HTR-8/SVneo (cell line): Measurements from ENCODE around the gene ELF3.
"Not testable (repeated sequence)": the region's sequence is repeated elsewhere in the genome, so short reads cannot be mapped to it uniquely, and the experiment has no call there.

Source experiments
- DNase-seq: peaks from one replicate; pipeline ENCODE4 v3.0.0; 2011; ENCODE audit warnings: low spot score, mixed read lengths; ENCODE audit not compliant: insufficient read length
- FAIRE-seq: peaks from 2 replicates; lab custom pipeline; 2011; peaks lifted over from hg19 to GRCh38; lab: Jason Lieb, UNC

The ELF3 gene

DNA sequence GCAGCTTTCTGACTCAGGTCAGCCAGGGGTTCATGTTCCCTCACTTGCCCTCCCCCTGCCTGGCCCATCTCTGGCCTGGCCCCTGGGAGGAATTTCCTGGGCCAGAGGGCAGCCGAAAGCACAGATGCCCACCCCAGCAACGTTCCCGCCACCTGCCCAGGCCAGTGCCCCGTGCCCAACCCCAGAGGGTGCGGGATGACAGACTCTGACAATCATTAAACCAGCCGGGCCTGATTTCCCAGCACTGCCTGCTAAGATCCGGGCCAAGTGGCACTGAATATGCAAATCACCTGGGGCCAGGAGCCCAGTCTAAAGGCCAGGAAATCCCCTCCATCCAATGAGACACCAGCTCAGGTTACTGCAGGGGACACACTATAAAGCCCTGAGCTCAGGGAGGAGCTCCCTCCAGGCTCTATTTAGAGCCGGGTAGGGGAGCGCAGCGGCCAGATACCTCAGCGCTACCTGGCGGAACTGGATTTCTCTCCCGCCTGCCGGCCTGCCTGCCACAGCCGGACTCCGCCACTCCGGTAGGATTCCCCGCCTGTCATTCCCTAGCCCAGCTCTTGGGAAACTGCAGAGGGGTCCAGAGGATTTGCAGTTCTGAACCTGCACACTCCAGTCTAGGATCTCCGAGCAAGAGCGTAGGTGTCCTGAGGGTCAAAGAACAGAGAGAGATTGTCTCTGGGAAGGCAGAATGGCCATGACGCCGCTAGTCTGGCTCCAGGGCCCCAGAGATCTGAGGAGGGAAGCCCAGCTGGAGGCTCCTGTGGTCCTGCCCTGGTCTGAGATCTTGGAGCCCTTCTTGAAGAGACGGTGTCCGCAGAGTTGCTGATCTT lies at the start of gene ELF3:
Gene ELF3 (plus strand): TSS at position 408 of the 836 bp plus-strand sequence. CDS start 550 bp downstream, outside the sequence.
- DNase-seq: peak; percentile 68

DNA sequence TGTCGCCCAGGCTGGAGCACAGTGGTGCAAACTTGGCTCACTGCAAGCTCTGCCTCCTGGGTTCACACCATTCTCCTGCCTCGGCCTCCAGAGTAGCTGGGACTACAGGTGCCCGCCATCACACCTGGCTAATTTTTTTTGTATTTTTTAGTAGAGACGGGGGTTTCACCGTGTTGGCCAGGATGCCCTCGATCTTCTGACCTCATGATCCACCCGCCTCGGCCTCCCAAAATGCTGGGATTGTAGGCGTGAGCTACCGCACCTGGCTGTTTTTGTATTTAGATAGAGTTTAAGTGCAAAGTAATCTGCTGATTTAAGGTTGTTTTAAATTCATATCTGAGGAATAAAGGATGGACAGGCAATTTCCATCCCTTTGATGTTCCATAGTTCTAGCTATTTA lies 48.0 kb upstream of the ELF3 start:
- DNase-seq, FAIRE-seq: not testable (repeated sequence)

More for the DNA sequence above, at the start of gene ELF3:
- peak; percentile 26 for FAIRE-seq

DNA sequence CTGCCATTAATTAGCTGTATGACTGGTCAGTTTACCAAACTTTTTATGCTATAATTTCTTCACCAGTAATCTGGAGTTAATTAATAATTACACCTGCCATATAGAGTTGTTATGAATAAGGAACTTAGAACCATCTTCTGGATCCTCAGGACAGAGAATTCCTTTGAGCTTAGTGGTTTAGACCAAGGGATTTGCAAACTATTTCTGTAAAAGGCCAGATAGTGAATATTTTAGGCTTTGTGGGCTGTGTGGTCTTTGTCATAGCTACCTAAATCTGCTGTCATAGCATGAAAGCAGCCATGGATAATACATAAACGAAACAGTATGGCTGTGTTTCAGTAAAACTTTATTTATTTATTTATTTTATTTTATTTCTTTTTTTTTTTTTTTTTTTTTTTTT lies 46.1 kb upstream of the ELF3 start:
- no peak for DNase-seq
- FAIRE-seq: no peak

DNA sequence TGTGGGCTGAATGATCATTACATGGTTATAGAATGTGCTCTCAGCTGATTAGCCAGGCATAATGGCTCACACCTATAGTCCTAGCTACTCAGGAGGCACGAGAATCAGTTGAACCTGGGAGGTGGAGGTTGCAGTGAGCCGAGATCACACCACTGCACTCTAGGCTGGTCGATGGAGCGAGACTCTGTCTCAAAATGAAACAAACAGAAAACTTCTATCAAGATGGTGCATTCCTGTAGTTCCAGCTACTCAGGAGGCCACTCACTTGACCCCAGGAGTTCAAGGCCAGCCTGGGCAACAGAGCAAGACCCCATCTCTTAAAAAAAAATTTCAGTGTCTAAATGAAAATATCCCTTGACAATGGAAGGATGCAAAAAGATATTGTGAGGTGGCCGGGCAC lies 44.2 kb upstream of the ELF3 start:
- FAIRE-seq: no peak
- no peak for DNase-seq

DNA sequence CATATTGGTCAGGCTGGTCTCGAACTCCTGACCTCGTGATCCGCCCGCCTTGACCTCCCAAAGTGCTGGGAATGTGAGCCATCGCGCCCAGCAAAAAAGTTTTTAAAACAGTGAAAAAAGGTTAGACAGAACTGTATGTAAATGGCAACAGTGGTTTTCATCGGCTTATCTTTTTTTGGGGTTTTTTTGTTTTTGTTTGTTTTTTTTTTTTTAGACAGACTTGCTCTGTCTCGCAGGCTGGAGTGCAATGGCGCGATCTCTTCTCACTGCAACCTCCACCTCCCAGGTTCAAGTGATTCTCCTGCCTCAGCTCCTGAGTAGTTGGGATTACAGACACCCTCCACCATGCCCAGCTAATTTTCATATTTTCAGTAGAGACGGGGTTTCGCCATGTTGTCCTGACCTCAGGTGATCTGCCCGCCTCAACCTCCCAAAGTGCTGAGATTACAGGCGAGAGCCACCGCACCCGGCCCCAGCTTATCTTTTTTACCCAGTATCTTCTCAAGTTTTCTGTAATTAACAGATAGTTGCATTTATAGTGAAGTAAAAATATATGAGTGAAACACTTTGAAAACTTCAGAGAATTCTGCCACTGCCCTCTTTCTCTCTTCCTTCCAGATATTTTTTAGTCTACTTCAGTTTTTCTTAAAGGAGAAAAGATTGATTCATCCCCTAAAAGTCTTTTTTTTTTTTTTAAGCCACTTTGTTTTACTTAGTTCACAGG lies 42.0 kb upstream of the ELF3 start:
- FAIRE-seq (no peak), DNase-seq (no peak)

DNA sequence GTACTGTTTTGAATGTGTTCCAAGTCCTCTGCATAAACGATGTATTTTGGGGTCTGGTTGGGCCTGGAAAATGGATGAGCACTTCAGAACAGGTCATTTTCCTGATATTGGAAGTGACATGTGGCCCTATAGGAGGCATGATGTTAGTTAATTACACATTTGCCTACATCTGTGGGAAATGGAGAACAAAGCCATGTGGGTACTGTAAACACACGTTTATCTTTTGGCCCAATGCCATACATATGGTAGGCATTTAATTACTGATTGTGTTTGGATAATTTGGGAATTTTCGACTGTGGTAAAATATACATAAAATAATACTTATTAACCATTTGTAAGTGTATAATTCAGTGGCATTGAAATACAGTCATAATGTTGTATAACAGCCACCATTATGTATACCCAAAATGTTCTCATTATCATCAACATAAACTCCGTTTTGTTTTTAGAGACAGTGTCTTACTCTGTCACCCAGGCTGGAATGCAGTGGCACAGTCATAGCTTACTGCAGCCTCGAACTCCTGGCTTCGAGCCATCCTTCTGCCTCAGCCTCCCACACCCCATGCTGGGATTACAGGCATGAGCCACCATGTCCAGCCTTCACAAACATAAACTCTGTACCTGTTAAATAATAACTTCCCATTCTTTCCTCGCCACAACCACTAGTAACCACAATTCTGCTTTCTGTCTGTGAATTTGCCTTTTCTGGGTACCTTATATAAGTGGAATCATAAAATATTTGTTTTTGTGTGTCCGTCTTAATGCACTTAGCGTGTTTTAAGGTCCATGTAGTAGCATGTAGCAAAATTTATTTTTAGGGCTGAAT lies 39.8 kb upstream of the ELF3 start:
- FAIRE-seq (no peak), DNase-seq (no peak)

DNA sequence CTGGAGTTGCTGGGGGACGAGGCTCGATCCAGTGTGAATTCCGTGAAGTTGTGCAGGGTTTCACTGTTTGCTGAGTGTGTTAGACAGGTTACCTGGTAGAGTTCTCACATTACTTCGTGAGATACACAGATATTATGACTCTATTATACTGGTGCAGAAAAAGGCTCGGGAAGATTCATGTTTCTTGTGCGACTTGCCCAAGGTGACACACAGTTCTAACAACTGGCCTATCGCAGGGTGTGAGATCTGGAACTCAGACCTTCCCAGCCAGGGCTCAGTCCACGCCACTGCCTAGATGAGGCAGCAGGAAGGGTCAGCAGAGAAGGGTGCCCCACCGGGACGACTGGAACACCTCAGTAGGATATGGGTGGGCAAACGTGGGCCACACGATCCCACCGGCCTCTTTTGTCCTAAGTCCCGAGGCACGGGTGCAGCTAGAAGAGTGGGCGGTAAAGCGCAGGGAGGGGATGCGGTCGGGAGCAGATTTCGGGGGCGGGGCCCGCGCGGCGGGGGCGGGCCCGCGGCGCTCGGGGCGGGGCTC lies 28.2 kb upstream of the ELF3 start:
- FAIRE-seq (peak; percentile 46), DNase-seq (peak; percentile 83)

DNA sequence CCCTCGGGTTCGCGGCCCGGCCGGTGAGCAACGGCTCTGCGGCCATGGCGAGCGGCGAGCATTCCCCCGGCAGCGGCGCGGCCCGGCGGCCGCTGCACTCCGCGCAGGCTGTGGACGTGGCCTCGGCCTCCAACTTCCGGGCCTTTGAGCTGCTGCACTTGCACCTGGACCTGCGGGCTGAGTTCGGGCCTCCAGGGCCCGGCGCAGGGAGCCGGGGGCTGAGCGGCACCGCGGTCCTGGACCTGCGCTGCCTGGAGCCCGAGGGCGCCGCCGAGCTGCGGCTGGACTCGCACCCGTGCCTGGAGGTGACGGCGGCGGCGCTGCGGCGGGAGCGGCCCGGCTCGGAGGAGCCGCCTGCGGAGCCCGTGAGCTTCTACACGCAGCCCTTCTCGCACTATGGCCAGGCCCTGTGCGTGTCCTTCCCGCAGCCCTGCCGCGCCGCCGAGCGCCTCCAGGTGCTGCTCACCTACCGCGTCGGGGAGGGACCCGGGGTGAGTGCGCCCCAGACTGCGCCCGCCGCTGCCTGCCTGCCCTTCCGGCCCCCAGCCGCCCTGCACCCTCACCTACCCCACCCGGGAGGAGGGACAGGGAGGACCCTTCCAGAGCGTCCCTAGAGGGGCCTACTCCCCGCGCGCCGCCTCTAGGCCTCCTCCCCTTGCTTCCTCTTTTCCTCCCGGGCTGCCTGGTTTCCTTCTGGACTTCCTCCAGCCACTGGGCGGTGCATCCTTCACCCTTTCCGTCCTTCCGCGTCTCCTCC lies 27.6 kb upstream of the ELF3 start, which contains the start of gene RNPEP:
Gene RNPEP (plus strand): TSS at position 26 of the 757 bp plus-strand sequence. CDS start 19 bp downstream, at position 45.
- DNase-seq: peak; percentile 80
- FAIRE-seq: peak; percentile 86

DNA sequence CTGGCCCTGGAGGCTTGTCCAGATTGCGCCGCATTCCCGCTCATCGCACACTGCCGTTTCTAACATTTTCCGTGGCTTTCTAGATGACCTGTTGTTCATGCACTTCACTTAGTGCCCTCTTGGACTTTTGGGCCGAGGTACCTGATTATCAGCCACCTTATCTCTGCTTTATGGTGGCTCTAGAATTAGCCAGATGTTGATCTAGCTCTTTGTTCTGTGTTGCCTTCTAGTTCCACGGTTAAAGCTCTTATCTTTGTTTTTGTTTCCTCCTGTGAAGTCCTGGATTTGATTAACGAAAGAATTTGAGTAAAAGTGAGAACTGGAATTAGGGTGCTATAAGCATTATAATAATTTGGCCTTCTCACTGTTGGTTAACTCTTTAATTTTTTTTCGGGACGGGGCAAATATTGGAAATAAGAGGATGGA lies 27.0 kb upstream of the ELF3 start:
- FAIRE-seq: no peak
- DNase-seq: no peak

DNA sequence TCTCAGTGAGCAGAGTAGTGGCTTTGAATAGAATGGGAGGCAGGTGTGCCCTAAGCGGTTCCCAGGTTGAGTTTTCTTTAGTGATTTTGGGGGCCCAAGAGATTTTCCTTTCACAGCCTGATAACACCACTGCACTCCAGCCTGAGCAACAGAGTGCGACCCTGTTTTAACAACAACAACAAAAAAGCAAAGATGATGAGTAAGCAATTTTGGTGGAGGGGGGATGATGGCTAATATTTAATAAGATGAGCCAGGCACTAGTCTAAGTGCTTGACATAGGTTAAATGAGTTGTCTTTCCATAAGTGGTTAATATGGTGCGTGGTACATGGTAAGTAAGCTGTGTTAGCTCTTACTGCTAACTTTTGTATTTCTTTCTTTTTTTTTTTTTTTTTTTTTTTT lies 25.9 kb upstream of the ELF3 start:
- FAIRE-seq (no peak), DNase-seq (no peak)

DNA sequence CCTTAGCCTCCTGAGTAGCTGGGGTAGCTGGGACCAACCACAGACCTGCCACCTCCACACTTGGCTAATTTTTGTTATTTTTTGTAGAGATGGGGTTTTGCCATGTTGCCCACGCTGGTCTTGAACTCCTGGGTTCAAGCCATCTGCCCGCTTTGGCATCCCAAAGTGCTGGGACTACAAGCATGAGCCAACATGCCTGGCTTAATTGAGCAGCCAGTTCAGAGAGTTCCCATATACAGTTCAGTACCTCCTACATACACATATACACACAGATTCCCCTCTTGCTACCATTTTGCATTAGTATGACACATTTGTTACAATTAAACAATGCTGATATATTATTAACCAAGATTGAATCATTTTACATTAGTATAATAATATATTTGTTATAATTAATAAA lies 25.0 kb upstream of the ELF3 start:
- DNase-seq (no peak), FAIRE-seq (no peak)

DNA sequence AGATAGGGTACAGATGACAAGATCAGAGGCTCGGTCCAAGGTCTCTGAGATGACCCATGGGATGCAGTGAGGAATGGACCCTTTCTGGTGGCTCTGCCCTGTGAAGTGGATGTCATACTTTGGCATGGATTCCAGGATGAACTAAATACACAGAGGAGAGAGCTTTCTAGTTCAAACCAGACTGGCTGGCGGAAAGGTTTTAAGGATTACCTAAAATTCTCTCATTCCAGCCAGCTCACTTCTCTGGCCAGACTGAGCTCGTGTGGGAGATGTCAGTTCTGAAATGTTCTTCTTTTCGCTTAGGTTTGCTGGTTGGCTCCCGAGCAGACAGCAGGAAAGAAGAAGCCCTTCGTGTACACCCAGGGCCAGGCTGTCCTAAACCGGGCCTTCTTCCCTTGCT lies 21.8 kb upstream of the ELF3 start:
- FAIRE-seq (no peak), DNase-seq (no peak)

DNA sequence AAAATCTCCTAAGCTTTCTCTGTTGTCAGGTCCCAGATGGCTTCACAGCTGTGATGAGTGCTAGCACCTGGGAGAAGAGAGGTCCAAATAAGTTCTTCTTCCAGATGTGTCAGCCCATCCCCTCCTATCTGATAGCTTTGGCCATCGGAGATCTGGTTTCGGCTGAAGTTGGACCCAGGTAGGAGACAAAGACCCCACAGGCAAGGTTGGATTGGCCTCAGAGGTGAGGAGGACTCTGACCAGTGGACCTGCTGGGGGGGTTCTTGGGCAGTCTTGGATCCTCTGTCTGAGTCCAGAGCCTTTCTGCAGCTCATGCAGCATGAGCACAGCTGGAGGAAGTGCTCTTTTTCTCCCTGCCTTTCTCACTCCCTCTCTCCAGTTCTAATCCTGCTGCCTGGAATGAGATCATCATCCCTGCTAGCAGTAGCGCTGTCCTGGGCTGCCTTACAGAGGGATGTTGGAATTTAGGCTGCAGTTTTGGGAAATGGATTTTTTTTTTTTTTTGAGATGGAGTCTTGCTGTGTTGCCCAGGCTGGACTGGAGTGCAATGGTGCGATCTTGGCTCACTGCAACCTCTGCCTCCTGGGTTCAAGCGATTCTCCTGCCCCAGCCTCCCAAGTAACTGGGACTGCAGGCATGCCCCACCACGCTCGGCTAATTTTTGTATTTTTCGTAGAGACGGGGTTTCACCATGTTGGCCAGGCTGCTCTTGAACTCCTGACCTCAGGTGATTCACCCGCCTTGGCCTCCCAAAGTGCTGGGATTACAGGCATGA lies 20.8 kb upstream of the ELF3 start:
- DNase-seq (no peak), FAIRE-seq (no peak)

DNA sequence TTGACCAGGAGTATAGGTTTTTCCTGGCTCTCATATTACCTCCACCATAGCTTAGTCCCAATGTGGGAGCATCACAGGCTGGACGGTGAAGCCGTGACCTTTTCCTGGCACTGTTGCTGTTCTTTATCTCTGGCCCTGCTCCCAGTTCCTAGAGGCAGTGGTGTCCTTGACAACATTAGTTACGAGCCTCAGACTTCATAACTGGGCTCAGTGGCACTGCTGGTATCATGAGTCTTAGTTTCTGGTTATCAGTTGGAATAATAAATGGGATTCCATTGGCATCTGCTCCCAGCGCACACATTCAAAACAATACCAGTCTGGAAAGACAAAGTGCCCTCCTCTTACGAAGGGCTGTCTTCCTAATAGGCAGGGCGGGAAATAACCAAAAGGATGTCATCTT lies 20.0 kb upstream of the ELF3 start:
- FAIRE-seq (no peak), DNase-seq (no peak)

DNA sequence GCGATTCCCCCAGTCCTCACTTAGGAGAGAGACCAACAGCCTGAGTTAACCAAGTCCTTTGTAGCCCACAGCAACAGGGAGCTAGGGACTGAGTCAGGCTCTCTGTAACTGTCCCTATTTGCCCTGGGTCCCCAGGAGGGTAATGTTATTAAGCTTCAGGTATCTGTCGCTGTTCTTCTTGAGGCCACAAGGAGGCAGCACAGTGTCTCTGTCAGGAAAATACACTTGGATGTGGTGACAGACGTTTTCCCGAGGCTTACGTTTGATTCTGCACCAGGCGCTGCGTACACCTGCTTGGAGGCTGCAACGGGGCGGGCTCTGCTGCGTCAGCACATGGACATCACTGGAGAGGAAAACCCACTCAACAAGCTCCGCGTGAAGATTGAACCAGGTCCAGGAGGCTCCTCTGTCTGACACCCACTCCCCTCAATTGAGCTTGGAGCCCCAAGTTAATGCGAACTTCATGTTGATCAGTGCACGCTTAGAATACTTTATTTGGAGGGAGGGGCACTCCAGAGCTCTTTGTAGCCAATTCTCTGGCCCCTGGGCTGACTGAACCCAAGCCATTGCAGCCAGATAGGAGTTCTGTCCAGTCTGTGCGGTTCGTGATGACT lies 10.7 kb upstream of the ELF3 start:
- FAIRE-seq (peak; percentile 16), DNase-seq (peak; percentile 70)

DNA sequence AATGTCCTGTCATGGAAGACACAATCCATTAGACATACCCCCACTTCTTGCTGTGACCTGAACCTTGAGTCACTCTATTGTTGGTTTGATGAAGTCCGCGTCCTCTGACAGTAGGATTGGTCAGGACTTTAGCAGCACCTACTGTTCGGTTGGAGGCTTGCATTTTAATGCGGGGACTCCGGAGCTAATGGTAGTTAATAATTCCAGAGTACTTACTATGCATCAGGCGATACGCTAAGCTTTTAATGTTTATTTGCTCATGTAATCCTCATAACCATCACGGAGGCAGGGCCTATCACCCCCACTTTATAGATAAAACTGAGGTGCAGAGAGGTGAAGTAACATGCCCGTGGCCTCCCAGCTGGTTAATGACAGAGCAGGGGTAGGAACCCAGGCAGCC lies 7.9 kb upstream of the ELF3 start:
- DNase-seq: no peak
- no peak for FAIRE-seq

DNA sequence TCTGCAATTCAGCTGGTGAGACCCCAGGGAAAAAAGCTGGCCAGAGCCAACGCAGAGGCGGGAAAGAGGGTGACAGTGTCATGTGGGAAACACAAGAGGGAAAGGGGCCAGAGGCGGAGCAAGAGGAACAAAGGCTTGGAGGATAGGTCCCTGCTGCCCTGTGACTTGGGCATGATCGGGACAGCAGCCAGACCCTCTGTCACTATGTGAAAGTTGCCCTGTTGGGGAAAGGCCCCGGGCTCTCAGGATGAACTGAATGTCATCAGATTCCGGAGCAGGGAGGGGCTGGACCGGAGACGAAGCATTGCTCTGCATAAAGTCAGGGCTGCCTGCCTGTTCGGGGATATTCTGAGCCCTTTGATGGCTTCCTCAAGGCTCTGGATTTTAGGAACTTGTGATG lies 5.7 kb upstream of the ELF3 start:
- DNase-seq (no peak), FAIRE-seq (no peak)

DNA sequence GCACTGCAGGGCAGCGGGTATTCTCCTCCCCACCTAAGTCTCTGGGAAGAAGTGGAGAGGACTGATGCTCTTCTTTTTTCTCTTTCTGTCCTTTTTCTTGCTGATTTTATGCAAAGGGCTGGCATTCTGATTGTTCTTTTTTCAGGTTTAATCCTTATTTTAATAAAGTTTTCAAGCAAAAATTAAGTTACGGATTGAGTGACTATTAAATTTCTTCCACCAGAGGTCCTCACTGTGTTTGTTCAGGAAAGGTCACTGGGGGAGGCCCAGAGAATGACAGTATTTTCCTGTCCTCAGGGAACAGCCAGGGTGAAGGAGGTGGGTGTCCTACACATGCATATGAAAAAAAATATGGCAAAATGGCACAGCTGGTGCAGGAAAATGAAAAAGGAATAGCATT lies 4.4 kb upstream of the ELF3 start:
- no peak for FAIRE-seq

More for the DNA sequence above, 4.4 kb upstream of the ELF3 start:
- no peak for DNase-seq
